Neural progenitor cell (in vitro differentiated cells): ENCODE measurements around the gene HOATZ.

Experiments
- CTCF ChIP-seq: fragments of 200-600 bp; sonication (generic); IDR thresholded peaks from 2 replicates; pipeline ENCODE4 v1.5.1; 2017; ENCODE audit warnings: antibody characterized with exemption, mild to moderate bottlenecking
- EZH2 ChIP-seq: fragments of 200-600 bp; sonication (generic); IDR thresholded peaks from 2 replicates; pipeline ENCODE4 v1.6.1; 2017; ENCODE audit warnings: antibody characterized with exemption, mild to moderate bottlenecking, moderate library complexity
- EZH2phosphoT487 ChIP-seq: fragments of 200-600 bp; sonication (generic); IDR thresholded peaks from 2 replicates; pipeline ENCODE4 v1.6.1; 2017; ENCODE audit warnings: antibody characterized with exemption

GRCh38 chr11:111531136-111531535, 16.6 kb downstream of the HOATZ start:
- no peak for TF ChIP-seq EZH2phosphoT487
- TF ChIP-seq CTCF = no peak
- TF ChIP-seq EZH2 = no peak
